ENCODE measurements around the gene ZNF574. TPM values are rescaled to one million over a fixed set of nuclear protein-coding genes. Genes with fewer than 3 reads are reported as not detected.
"Not testable (repeated sequence)": the region's sequence is repeated elsewhere in the genome, so short reads cannot be mapped to it uniquely, and the experiment has no call there.

Gene ZNF574
- polyA plus RNA-seq, 2 donors: 6.5 to 8.9 TPM

DNA sequence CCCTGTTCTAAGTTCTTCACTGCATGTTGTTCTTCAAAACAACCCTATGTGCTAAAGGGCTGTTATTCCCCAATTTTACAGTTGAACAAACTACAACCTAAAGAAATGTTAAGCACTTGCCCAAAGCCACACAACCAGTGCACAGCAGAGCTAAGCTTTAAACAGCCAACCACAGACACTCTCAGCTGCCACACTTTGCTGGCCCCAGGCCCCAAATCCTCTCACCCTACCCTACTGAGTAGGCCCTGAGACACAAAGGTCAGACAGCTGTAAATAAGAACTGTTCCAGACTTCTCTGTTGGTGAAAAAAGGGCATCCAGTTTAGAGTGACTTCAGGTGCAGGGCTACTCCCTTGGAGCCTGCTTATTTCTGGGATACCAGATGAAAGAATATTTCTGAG is 35.9 kb upstream of the ZNF574 start:
- H3K36me3 ChIP-seq (ENCODE audit: control insufficient read depth in 2 of 2, insufficient read depth in 2 of 2, low read length in 1 of 2): no peaks in the 10 kb centered on the region
- no peaks in the 10 kb centered on the region for H3K27me3 ChIP-seq (ENCODE audit: control insufficient read depth in 1 of 2, insufficient read depth in 2 of 2, low read length in 2 of 2)
- H3K27ac ChIP-seq (ENCODE audit: low read depth in 2 of 2, low read length in 1 of 2): no peak overlapping the region
- H3K4me1 ChIP-seq (ENCODE audit: control insufficient read depth in 2 of 2, insufficient read depth in 2 of 2, low read length in 1 of 2): no peaks in the 10 kb centered on the region
- H3K4me3 ChIP-seq (ENCODE audit: low read depth in 1 of 2, low read length in 2 of 2): no peak overlapping the region
- H3K9me3 ChIP-seq (ENCODE audit: control insufficient read depth in 2 of 2, insufficient read depth in 1 of 2, low read depth in 1 of 2, low read length in 1 of 2): no peaks in the 10 kb centered on the region

DNA sequence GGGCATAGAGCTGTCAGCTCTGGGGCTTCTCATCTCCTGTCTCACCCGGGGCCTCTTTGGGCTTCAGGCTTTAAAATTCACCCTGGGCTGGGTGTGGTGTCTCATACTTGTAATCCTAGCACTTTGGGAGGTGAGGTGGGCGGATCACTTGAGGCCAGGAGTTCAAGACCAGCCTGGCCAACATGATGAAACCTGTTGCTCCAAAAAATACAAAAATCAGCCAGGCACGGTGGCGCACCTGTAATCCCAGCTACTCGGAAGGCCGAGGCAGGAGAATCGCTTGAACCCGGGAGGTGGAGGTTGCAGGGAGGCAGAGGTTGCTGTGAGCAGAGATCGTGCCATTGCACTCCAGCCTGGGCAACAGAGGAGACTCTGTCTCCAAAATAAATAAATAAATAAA is 35.5 kb upstream of the ZNF574 start:
- H3K36me3 ChIP-seq (ENCODE audit: control insufficient read depth in 2 of 2, insufficient read depth in 2 of 2, low read length in 1 of 2); H3K4me3 ChIP-seq (ENCODE audit: low read depth in 1 of 2, low read length in 2 of 2); H3K27me3 ChIP-seq (ENCODE audit: control insufficient read depth in 1 of 2, insufficient read depth in 2 of 2, low read length in 2 of 2); H3K27ac ChIP-seq (ENCODE audit: low read depth in 2 of 2, low read length in 1 of 2); H3K9me3 ChIP-seq (ENCODE audit: control insufficient read depth in 2 of 2, insufficient read depth in 1 of 2, low read depth in 1 of 2, low read length in 1 of 2); H3K4me1 ChIP-seq (ENCODE audit: control insufficient read depth in 2 of 2, insufficient read depth in 2 of 2, low read length in 1 of 2): not testable (repeated sequence)
- WGBS, 2 donors: 58 to 62% methylated on average over 9 of the region's 9 CpGs

DNA sequence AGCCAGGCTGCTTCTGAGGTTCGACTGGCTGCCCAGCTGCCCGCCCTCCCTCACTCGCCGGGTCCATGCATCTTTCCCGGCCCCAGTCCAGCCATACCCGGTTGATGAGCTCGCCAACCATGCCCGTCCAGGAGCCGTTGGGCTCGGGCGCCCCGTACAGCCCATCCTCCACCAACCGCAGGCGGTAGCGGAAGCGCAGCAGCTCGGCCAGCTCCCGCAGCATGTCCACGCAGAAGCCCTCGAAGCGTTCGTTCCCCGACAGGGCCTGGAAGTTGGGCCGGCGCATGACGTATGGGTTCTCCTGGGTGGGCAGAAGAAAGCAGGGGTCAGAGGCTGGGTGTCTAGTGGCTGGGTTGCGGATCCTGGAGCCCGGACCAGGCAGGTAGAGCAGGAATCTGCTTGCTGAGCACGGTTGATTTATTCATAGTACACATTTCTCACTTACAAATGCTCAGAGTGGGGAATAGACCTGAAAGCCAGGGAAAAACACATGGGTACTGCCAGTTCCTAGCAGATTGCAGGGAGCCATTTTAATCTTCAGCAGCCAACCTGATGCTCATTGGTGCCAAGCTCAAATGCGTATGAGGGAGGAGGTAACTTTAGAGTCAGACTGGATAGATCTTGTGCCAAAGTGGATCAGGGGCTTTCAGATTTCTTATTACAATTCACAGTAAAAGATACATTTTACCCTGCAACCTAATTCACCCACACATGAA is 33.4 kb upstream of the ZNF574 start:
- Histone ChIP-seq H3K4me3 (ENCODE audit: low read depth in 1 of 2, low read length in 2 of 2) (no peak overlapping the region), H3K27me3 (ENCODE audit: control insufficient read depth in 1 of 2, insufficient read depth in 2 of 2, low read length in 2 of 2) (no peaks in the 10 kb centered on the region), H3K9me3 (ENCODE audit: control insufficient read depth in 2 of 2, insufficient read depth in 1 of 2, low read depth in 1 of 2, low read length in 1 of 2) (no peaks in the 10 kb centered on the region), H3K4me1 (ENCODE audit: control insufficient read depth in 2 of 2, insufficient read depth in 2 of 2, low read length in 1 of 2) (no peaks in the 10 kb centered on the region), H3K36me3 (ENCODE audit: control insufficient read depth in 2 of 2, insufficient read depth in 2 of 2, low read length in 1 of 2) (no peaks in the 10 kb centered on the region), H3K27ac (ENCODE audit: low read depth in 2 of 2, low read length in 1 of 2) (no peak overlapping the region)
- WGBS, 2 donors: 90 to 91% methylated on average over 30 of the region's 30 CpGs

DNA sequence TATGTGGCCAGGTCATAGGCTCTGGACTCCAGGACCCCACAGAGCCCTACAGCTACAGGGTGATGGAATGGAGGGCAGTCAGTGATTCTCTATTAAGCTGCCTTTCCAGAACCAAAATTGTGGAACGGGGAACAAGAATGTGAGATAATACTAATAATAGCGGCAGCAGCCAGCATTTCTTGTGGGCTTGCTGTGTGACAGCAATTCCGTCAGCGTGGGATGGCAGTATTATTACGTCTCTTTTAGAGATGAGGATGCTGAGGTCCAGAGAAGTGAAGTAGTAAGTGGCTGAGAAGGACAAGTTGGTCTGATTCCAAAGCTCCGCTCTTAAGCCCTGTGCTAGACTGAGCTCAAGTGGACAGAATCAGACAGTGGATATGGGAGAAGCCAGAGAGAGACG is 30.4 kb upstream of the ZNF574 start:
- H3K27ac ChIP-seq (ENCODE audit: low read depth in 2 of 2, low read length in 1 of 2): no peak overlapping the region
- peaks cover 0 to 5% of the 10 kb centered on the region in 2 donors for H3K4me1 ChIP-seq (ENCODE audit: control insufficient read depth in 2 of 2, insufficient read depth in 2 of 2, low read length in 1 of 2)
- WGBS, 2 donors: 84 to 93% methylated on average over 7 of the region's 7 CpGs
- no peak overlapping the region for H3K4me3 ChIP-seq (ENCODE audit: low read depth in 1 of 2, low read length in 2 of 2)
- no peaks in the 10 kb centered on the region for H3K36me3 ChIP-seq (ENCODE audit: control insufficient read depth in 2 of 2, insufficient read depth in 2 of 2, low read length in 1 of 2)
- no peaks in the 10 kb centered on the region for H3K9me3 ChIP-seq (ENCODE audit: control insufficient read depth in 2 of 2, insufficient read depth in 1 of 2, low read depth in 1 of 2, low read length in 1 of 2)
- no peaks in the 10 kb centered on the region for H3K27me3 ChIP-seq (ENCODE audit: control insufficient read depth in 1 of 2, insufficient read depth in 2 of 2, low read length in 2 of 2)

DNA sequence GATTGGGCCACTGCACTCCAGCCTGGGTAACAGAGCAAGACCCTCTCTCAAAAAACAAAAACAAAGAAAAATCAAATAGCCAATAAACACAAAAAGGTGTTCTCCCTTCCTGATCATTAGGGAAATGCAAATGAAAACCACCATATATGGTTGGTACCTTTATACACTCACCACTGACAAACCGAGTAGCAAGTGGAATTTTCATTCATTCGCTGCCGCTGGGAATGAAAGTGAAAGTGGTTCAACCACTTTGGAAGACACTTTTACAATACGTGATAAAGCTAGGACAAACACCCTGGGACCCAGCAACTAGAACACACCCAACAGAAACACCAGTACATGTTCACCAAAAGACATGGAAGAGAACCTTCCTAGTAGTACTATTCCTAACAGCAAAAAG is 27.0 kb upstream of the ZNF574 start:
- peaks cover 6 to 33% of the 10 kb centered on the region in 2 donors for H3K4me1 ChIP-seq (ENCODE audit: control insufficient read depth in 2 of 2, insufficient read depth in 2 of 2, low read length in 1 of 2)
- H3K9me3 ChIP-seq (ENCODE audit: control insufficient read depth in 2 of 2, insufficient read depth in 1 of 2, low read depth in 1 of 2, low read length in 1 of 2): no peaks in the 10 kb centered on the region
- H3K27me3 ChIP-seq (ENCODE audit: control insufficient read depth in 1 of 2, insufficient read depth in 2 of 2, low read length in 2 of 2): no peaks in the 10 kb centered on the region
- peak overlapping the region in 1 of 2 donors; percentile 77 for H3K27ac ChIP-seq (ENCODE audit: low read depth in 2 of 2, low read length in 1 of 2)
- no peaks in the 10 kb centered on the region for H3K36me3 ChIP-seq (ENCODE audit: control insufficient read depth in 2 of 2, insufficient read depth in 2 of 2, low read length in 1 of 2)
- peak overlapping the region in 1 of 2 donors; percentile 30 for H3K4me3 ChIP-seq (ENCODE audit: low read depth in 1 of 2, low read length in 2 of 2)
- WGBS, 2 donors: 29 to 30% methylated on average over 4 of the region's 4 CpGs

DNA sequence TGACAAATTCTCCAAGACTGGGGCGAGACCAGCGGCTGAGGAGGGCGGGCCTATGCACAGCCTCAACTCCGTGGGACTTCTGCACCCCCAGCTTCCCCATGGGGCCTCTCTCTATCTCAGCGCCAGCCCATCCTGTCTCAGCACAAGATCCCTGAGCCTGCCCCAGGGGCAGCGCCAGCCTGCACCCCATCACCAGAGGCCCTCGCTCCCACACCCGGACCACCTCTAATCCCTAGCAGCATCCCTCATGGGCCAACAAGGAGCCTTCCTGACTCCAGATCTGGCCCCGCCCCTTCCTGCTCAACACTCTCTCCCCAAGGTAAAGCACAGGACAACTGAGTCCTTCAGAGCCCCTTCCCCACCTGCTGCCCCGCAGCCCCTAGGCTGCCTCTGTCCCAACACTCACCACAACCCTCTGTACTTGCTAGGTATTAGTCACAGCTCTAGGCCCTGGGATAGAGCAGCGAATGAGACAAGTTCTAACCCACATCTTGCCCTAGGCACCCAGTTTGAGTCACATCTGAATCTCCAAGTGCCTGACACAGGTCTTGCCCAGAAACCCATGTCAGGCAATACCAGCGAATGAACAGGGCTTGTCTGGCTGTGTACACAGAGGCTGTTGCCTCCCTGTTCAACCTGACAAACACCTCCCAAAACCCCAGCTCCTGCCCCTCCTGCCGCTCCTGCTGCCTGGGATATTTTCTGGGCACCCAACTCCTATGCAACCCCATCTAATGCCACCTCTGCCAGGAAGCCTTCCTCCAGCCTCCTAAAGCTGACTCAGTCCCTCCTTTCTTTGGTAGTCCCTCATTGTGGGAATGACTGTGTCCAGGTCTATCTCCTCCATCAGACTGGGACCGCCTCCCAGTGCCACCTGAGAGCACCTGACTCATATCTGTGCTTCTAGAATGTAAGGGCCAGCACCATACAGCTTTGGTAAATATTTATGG is 24.5 kb upstream of the ZNF574 start:
- no peaks in the 10 kb centered on the region for H3K9me3 ChIP-seq (ENCODE audit: control insufficient read depth in 2 of 2, insufficient read depth in 1 of 2, low read depth in 1 of 2, low read length in 1 of 2)
- peaks cover 6 to 33% of the 10 kb centered on the region in 2 donors for H3K4me1 ChIP-seq (ENCODE audit: control insufficient read depth in 2 of 2, insufficient read depth in 2 of 2, low read length in 1 of 2)
- H3K27ac ChIP-seq (ENCODE audit: low read depth in 2 of 2, low read length in 1 of 2): peak overlapping the region; percentile 92 to 93
- H3K27me3 ChIP-seq (ENCODE audit: control insufficient read depth in 1 of 2, insufficient read depth in 2 of 2, low read length in 2 of 2): no peaks in the 10 kb centered on the region
- H3K36me3 ChIP-seq (ENCODE audit: control insufficient read depth in 2 of 2, insufficient read depth in 2 of 2, low read length in 1 of 2): no peaks in the 10 kb centered on the region
- H3K4me3 ChIP-seq (ENCODE audit: low read depth in 1 of 2, low read length in 2 of 2): no peak overlapping the region
- 61 to 77% methylated on average over 14 of the region's 14 CpGs for WGBS, 2 donors

DNA sequence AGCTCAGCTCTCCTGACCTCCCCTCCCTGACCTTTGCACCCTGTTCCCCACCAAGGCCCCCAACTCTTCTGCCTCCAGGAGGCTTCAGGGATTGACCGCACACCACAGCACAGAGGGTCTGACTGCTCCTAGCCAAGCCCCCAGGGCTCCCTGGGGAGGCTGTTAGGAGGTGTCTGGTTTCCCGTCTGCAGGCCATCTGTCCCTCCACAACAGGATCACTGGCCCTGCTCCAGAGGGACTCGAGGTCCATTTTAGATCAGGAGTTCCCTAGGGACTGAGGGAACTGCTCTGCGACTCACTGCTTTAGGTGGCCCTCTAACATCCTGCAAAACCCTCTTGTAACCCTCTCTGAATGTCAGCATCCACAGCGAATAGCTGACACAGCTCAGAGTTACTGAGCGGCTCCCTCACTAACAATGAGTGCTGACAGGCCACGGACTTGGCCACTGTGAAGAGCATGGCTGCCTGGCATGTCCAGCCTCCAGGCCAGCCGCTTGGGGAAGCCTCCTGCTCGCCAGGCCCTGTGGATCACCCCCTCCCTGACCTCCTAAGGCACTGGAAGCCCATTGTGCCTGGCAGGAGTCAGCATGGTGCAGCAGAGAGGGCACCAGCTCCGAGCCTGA is 23.6 kb upstream of the ZNF574 start:
- 54 to 68% methylated on average over 10 of the region's 10 CpGs for WGBS, 2 donors
- H3K36me3 ChIP-seq (ENCODE audit: control insufficient read depth in 2 of 2, insufficient read depth in 2 of 2, low read length in 1 of 2): no peaks in the 10 kb centered on the region
- H3K4me1 ChIP-seq (ENCODE audit: control insufficient read depth in 2 of 2, insufficient read depth in 2 of 2, low read length in 1 of 2): peaks cover 6 to 33% of the 10 kb centered on the region in 2 donors
- peak overlapping the region; percentile 74 to 93 for H3K27ac ChIP-seq (ENCODE audit: low read depth in 2 of 2, low read length in 1 of 2)
- H3K27me3 ChIP-seq (ENCODE audit: control insufficient read depth in 1 of 2, insufficient read depth in 2 of 2, low read length in 2 of 2): no peaks in the 10 kb centered on the region
- H3K4me3 ChIP-seq (ENCODE audit: low read depth in 1 of 2, low read length in 2 of 2): no peak overlapping the region
- no peaks in the 10 kb centered on the region for H3K9me3 ChIP-seq (ENCODE audit: control insufficient read depth in 2 of 2, insufficient read depth in 1 of 2, low read depth in 1 of 2, low read length in 1 of 2)

DNA sequence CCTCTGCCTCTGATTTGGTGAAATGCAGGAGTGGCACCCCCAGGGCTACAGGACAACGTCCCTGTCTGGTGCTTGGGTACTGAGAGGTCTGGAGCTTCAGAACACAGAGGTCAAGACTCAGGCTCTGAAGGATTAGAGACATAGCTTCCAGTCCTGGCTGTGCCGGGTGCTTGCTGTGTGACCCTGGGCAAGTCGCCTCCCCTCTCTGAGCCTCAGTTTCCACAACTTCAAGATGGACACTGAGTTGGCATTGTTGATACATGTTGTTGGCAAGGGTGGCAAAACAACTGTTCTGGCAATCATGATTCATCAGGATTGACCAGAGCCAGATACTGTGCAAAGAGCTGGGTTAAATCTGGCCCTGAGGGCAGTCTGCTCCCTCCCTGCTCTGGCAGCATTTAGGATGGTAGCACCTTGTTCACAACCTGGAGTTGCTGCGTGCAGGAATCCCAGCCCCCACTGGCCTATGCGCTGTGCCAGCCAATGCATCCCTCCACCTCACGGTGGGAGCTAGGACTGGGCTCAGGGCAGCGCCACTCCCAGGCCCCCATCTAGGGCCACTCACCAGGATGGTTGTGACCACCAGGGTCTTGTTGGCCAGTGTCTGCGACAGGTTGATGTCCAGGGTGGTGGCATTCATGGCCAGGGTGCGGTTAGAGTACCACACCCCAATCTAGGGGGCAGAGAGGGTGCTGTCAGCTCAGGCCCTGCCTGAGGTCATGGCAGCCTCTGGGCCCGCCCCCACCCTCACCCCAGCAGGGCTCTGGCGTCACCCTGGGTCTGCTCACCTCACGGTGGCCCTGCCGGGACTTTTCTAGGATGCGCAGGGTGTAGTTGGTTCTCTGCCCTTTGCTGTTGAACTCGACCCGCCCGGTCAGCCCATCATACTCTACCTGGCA is 22.7 kb upstream of the ZNF574 start:
- Histone ChIP-seq H3K4me1 (ENCODE audit: control insufficient read depth in 2 of 2, insufficient read depth in 2 of 2, low read length in 1 of 2) (peaks cover 6 to 33% of the 10 kb centered on the region in 2 donors), H3K9me3 (ENCODE audit: control insufficient read depth in 2 of 2, insufficient read depth in 1 of 2, low read depth in 1 of 2, low read length in 1 of 2) (no peaks in the 10 kb centered on the region), H3K27ac (ENCODE audit: low read depth in 2 of 2, low read length in 1 of 2) (peak overlapping the region; percentile 74 to 93), H3K27me3 (ENCODE audit: control insufficient read depth in 1 of 2, insufficient read depth in 2 of 2, low read length in 2 of 2) (no peaks in the 10 kb centered on the region), H3K36me3 (ENCODE audit: control insufficient read depth in 2 of 2, insufficient read depth in 2 of 2, low read length in 1 of 2) (no peaks in the 10 kb centered on the region), H3K4me3 (ENCODE audit: low read depth in 1 of 2, low read length in 2 of 2) (no peak overlapping the region)
- 63 to 73% methylated on average over 17 of the region's 17 CpGs for WGBS, 2 donors

DNA sequence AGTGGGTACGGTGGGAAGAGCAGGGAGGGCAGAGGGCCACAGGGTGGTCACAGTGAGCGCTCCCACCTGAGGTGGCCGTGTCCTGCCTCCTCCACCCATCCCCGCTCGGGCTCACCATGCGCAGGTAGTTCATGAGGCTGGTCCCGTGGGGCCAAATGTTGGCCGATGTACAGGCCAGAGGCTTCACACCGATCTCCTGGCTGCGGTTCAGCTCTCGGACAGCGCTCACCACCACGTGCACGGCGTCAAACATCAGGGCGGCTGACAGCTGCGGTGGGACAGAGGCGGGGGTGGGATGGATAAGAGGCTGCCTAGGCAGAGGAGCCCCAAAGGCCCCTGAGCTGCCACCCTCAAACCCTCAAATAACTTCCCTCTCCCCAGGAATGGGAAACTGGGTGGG is 21.8 kb upstream of the ZNF574 start:
- Histone ChIP-seq H3K4me3 (ENCODE audit: low read depth in 1 of 2, low read length in 2 of 2) (no peak overlapping the region), H3K27ac (ENCODE audit: low read depth in 2 of 2, low read length in 1 of 2) (no peak overlapping the region), H3K27me3 (ENCODE audit: control insufficient read depth in 1 of 2, insufficient read depth in 2 of 2, low read length in 2 of 2) (no peaks in the 10 kb centered on the region), H3K9me3 (ENCODE audit: control insufficient read depth in 2 of 2, insufficient read depth in 1 of 2, low read depth in 1 of 2, low read length in 1 of 2) (no peaks in the 10 kb centered on the region), H3K4me1 (ENCODE audit: control insufficient read depth in 2 of 2, insufficient read depth in 2 of 2, low read length in 1 of 2) (peaks cover 6 to 33% of the 10 kb centered on the region in 2 donors), H3K36me3 (ENCODE audit: control insufficient read depth in 2 of 2, insufficient read depth in 2 of 2, low read length in 1 of 2) (no peaks in the 10 kb centered on the region)
- 85% methylated on average over 18 of the region's 18 CpGs for WGBS, 2 donors
